HG03097 (cell line): ENCODE measurements around the gene IGHMBP2.

Source experiments
- ATAC-seq: cut with Tn5 transposase; IDR thresholded peaks from one replicate; pipeline ENCODE4 v1.9.1; 2021; ENCODE audit not compliant: unreplicated experiment, low FRiP score

IGHMBP2 gene

DNA sequence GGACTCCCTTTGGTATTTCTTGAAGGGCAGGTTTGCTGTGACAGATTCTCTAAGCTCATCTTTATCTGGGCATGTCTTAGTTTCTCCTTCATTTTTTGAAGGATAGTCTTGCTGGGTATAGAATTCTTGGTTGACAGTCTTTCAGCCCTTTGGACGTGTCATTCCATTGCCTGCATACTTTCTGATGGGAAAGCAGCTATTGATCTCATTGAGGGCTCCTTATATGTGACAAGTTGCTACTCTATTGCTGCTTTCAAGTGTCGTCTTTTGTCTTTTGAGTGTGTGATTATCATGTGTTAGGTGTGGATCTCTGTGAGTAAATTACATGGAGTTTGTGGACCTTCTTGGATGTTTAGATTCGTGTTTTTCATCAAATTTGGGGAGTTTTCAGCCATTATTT, 21.9 kb downstream of the IGHMBP2 start:
- no peak for ATAC-seq

GRCh38 chr11:68927280-68928135, 23.8 kb downstream of the IGHMBP2 start:
- ATAC-seq = no peak

- no peak for ATAC-seq
Measured at GRCh38 chr11:68928136-68928880, 24.6 kb downstream of the IGHMBP2 start.

GRCh38 chr11:68929135-68929534, 25.4 kb downstream of the IGHMBP2 start:
- ATAC-seq = no peak

DNA sequence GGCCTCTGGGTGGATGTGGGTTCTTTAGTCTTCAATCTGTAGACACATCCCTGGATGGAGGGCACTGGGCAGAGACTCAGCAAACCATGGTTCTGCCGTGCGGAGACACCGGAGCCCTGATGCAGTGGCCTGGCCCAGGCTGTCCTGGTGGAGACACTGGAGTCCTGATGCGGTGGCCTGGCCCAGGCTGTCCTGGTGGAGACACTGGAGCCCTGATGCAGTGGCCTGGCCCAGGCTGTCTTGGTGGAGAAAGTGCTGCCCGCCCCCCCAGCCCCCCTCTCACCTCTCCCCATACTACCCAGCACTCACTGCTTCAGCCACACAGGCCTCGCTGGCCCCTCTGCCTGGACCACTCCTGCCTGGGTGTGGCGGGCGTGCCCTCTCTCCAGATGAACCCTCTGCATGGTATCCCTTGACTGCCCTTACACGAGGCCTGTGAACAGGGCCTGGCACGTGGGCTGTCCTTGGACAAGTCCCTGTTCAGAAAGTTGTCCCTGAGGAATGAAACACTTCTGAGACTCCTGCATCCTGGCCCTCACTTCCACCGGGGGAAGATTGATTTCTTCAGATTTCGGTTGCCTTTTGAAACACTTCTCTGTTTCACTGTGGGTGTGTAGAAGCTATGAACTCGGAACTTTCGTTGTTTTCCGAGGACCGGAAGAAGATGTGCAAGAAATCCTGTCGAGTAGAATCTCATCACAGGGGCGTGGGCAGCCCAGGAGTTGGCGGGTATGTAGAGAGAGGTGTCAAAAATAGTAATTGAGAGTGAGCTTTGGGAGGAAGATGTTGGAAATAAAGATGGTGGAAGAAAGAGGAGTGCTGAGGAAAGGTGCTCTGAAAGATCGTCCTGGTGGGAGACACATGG, 26.2 kb downstream of the IGHMBP2 start:
- ATAC-seq = no peak

DNA sequence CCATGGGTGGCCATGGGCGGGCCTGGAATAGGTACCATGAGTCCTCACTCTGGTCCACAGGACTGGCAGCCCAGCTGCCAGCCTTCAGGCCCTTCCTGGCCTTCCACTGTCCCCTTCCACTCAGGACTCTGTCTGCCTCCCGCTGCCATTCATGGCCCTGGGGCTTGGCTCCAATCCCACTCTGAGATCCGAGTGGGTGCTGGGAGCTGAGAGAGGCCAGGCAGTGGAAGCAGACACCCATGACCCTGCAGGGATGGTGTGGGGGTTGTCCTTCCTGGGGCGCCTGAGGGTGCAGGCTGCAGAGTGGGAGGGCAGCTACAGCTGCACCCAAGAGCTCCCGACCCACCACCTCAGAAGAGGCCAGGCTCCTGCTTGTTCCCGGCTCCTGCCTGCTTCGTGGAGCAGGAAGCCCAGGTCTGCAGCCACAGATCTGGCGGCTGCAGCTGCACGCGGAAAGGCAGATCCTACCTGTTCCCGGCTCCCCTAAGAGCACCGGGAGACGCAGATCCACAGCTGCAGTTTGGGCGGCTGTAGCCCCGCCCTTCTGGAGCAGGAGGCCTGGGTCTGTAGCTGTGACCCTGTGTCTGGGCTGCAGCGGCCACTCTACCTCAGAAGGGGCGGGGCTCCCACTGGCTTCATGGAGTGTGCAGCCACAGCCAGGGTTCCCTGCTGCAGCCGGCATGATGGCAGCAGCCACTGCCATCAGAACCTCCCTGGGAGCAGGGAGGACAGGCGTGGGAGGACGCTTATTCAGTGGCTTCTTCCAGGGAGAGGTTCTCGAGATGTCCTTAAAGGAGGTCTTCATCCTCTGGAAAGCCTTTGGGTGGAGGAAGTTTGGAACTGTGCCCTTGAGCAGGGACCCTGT, 27.5 kb downstream of the IGHMBP2 start:
- no peak for ATAC-seq

DNA sequence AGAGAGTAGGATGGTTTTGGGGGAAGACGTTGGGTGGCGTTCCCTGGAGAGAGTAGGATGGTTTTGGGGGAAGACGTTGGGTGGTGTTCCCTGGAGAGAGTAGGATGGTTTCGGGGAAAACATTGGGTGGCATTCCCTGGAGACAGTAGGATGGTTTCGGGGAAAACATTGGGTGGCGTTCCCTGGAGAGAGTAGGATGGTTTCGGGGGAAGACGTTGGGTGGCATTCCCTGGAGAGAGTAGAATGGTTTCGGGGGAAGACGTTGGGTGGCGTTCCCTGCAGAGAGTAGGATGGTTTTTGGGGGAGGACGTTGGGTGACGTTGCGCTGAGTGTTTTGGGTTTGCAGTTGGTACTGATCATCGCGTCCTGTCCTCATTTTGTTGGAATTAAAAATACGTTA, 28.2 kb downstream of the IGHMBP2 start:
- no peak for ATAC-seq

DNA sequence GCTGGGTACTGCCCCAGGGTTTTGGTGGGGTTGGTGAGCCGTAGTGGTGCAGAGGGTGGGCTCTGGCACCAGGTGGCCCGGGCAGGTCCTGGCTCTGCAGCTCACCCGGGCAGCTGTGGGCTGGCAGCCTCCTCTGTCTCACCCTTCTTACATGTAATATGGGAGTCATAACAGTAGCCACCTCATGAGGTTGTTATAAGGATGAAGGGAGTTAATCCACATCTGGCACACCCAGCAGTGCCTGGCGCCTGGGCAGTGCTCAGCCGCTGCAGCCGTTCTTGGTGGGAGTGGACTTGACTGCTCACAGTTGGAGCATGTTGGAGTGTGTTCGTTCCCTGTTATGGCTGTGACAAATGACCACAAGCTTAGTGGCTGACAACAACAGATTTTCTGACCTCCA, 28.7 kb downstream of the IGHMBP2 start:
- ATAC-seq = no peak

DNA sequence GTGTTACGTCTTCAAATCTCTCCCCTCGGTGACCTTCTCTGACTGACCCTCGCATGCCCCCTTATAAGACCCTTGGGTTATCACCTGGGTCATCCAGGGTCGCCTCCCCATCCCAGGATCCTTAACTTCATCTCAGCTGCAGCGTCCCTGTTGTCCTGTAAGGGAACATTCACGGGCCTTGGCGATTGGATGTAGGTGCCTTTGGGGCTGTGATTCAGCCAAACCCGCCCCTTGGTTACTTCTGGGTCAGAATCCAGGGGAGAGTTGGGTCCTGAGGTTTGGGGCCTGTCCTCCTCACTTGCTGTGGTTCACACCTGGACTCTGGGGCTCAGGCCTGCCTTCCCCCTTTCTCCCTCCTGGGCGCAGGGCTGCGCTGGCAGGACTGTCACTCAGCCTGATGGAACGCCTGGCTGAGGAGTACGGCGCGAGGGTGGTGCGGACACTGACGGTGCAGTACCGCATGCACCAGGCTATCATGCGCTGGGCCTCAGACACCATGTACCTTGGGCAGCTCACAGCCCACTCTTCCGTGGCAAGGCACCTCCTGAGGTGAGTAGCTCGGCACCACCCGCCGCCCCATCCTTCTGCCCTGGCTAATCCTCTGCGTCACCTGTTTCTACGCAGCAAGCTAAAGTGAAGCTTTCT, 29.4 kb downstream of the IGHMBP2 start:
- ATAC-seq = no peak

DNA sequence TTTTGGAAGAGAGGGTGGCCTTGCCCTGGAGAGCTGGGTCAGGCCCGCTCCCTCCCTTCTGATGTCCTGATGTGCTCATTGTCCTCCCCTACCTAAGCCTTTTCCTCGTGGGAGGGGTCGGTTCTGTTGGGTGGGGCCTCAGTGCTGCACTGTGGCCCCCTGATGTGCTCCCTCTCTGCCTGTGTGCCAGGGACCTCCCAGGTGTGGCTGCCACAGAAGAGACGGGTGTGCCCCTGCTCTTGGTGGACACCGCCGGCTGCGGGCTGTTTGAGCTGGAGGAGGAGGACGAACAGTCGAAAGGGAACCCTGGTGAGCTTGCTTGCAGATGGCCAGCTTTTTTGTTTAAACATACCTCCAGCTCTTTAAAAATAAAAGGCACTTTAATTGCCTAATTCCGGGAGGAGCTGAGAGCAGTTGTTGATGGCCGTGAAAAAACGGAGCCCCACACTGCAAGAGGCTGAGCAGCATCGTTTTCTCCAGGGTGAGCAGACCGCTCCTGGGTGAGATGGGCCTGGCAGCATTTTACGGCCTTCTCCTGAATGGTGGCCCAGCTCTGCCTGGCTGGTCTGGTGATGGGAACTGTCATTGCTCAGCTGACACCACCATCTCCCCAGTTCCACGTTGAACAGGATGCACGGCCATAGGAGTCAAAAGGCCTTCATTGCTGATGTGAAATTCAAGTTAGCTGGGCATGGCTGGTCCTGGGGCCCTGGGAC, 30.1 kb downstream of the IGHMBP2 start:
- ATAC-seq = no peak

DNA sequence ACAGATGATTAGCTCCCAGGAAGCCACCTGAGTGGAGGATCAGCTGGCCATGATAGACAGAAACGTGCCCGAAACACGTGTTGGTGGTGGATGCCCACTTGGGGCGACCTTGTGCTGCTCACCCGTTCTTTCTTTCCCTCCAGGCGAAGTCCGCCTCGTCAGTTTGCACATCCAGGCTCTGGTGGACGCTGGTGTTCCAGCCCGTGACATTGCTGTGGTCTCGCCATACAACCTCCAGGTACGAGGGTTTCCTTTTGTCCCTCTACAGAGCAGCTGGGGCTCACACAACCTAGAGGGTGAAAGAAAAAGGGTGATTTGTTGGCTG, 30.6 kb downstream of the IGHMBP2 start:
- no peak for ATAC-seq

DNA sequence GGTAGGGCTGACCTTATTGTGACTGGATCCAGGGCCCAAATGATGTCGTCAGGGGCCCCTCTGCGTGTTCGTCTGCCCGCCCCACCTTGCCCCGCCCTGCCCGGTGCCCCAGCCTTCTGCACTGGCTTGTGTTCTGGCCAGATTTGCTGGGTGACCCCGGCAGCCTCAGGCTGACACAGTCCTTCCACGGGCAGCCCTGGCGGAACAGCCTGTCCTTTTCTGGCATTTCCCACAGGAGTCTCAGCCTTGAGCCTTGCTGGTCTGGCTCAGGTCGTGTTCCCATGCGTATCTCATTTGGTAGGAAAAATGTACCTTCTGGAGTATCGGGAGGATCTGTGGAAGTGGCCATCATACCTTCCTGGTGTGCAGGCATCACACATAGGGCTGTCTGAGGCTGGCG, 31.0 kb downstream of the IGHMBP2 start:
- no peak for ATAC-seq

GRCh38 chr11:68935066-68935465, 31.4 kb downstream of the IGHMBP2 start:
- ATAC-seq = no peak

DNA sequence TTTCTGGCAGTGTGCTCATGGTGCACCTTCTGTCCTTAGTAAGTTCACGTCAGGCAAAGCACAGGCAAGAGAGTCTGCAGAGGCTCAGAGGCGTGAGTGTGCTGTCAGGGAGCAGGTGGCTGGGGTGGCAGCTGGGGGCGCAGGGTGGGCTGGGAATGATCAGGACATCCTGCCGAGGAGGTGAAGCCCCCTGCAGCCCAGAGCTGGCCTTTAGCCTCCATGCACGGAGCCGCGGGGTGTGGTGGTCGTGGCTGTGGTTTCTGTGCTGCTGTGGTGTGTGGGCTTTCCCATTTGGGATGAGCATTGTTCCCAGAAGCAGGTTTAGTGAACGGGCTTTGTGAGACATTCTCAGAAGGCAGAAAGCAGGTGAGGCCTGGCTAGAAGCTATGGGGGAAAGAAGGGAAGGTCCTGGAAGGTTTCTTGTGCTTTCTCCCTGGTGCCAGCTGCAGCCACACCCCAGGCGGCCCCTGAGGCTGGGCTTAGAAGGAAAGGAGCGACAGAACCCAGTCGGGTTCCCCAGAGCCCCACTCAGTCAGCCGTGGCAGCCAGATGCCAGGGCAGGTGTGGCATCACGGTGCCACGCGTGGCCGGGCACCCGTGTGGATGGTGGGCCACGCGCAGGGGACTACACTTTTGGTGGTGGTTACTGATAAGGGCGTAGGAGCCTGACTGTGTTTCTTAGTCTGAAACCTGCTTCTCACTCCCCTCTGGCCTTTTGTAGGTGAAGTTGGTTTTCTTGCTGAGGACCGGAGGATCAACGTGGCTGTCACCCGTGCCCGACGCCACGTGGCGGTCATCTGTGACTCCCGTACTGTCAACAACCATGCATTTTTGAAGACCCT, 32.0 kb downstream of the IGHMBP2 start:
- ATAC-seq = no peak

DNA sequence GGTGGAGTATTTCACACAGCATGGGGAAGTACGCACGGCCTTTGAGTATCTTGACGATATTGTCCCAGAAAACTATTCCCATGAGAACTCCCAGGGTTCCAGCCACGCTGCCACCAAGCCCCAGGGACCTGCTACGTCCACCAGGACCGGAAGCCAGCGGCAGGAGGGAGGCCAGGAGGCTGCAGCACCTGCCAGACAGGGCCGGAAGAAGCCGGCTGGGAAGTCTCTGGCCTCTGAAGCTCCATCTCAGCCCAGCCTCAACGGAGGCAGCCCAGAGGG, 32.6 kb downstream of the IGHMBP2 start:
- ATAC-seq = no peak

DNA sequence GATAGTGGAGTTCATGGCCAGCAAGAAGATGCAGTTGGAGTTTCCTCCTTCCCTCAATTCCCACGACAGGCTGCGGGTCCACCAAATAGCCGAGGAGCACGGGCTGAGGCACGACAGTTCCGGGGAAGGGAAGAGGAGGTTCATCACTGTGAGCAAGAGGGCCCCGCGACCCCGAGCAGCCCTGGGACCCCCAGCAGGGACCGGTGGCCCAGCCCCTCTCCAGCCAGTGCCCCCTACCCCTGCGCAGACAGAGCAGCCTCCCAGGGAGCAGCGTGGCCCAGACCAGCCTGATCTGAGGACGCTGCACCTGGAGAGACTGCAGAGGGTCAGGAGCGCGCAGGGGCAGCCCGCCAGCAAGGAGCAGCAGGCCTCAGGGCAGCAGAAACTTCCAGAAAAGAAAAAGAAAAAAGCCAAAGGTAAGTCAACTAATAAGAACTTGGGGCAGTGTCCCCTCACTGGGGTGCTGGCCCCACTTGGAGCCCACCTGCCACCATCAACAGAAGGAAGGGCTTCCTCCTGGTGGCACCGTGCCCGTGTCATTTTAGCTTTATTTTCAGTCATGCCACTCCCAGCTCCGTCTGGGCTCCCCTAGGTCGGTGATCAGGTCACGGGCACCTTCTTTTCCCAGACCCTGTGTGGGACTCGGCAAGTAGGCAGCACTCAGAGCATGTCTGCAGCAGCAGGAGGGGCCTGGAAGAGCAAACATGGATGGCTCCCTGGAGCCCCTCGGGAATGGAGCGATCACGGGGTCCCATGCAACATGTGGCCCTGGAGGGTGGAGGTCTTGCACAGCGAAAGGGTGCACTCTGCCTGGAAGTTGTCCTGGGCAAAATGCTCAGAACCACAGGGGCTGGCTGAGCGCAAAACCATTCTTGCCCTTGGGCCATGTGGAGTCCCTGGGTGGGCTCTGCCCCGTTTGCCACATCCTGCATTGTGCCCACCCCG, 33.3 kb downstream of the IGHMBP2 start:
- ATAC-seq = no peak

DNA sequence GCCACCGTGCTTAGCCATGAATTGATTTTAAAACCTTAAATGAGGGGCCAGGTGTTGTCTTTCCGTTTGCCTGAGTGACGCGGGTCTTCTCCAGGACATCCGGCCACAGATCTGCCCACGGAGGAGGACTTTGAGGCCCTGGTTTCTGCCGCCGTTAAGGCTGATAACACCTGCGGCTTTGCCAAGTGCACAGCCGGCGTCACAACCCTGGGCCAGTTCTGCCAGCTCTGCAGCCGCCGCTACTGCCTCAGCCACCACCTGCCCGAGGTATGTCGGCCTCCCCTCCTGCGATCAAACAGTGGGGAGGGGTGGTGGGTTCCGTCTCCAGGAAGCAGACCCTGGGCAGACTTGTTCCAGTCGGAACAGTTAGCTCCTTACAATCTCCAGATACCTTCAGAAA, 34.4 kb downstream of the IGHMBP2 start:
- ATAC-seq = no peak
